ENCODE data around the gene SVOPL. TPM values are rescaled to one million over a fixed set of nuclear protein-coding genes. Genes with fewer than 3 reads are reported as not detected.

Gene SVOPL
- total RNA-seq, 1 experiment from 2014 or later, result not detected

- peaks cover 8% of the 10 kb centered on the region; the same call in 1 of the 2 replicates for H3K27me3 ChIP-seq (ENCODE audit: control insufficient read depth, insufficient read depth, low read length)
- no peaks in the 10 kb centered on the region for H3K9me3 ChIP-seq (ENCODE audit: control insufficient read depth, insufficient read depth, low read depth, low read length)
- DNase-seq (ENCODE audit: low read depth, low spot score) (no peak), ATAC-seq (no peak)
- H3K4me1 ChIP-seq (ENCODE audit: control insufficient read depth, insufficient read depth, low read length), result no peaks in the 10 kb centered on the region
- H3K4me3 ChIP-seq (ENCODE audit: low read depth in 2 of 2, low read length in 2 of 2), result no peak overlapping the region
- H3K27ac ChIP-seq (ENCODE audit: low read length), result no peak overlapping the region
- CTCF ChIA-PET, result no interaction called here
- BruUV-seq (replicated peaks), result no TSS peak
- intact Hi-C loops (cut with micrococcal nuclease; ENCODE audit: unreplicated experiment), result no loop called here
- TF ChIP-seq TCF7L2 (IDR thresholded peaks at IDR 0.05; ENCODE audit: low read depth, low read length) (no peak), CTCF (IDR thresholded peaks at IDR 0.05) (no peak), SIN3A (IDR thresholded peaks at IDR 0.05; ENCODE audit: borderline replicate concordance, insufficient read depth, low read depth, low read length) (no peak), POLR2AphosphoS5 (IDR thresholded peaks at IDR 0.05; ENCODE audit: low read depth, low read length) (no peak), REST (IDR thresholded peaks at IDR 0.05; ENCODE audit: insufficient read depth in 1 of 2, low read depth in 2 of 2, low read length in 1 of 2) (no peak)
- in situ Hi-C loops (cut with HindIII; ENCODE audit: low pct_unique_long_range_greater_than_20kb, low sequenced_read_pairs), result no loop called here
- POLR2A ChIA-PET, result no interaction called here
- no peaks in the 10 kb centered on the region for H3K36me3 ChIP-seq (ENCODE audit: control insufficient read depth, insufficient read depth, low read length)
Measured at GRCh38 chr7:138626846-138627245, 74.3 kb downstream of the SVOPL start.

- Histone ChIP-seq H3K27me3 (ENCODE audit: control insufficient read depth, insufficient read depth, low read length) (peaks cover 8% of the 10 kb centered on the region; the same call in 1 of the 2 replicates), H3K4me3 (ENCODE audit: low read depth in 2 of 2, low read length in 2 of 2) (no peak overlapping the region), H3K9me3 (ENCODE audit: control insufficient read depth, insufficient read depth, low read depth, low read length) (no peaks in the 10 kb centered on the region), H3K4me1 (ENCODE audit: control insufficient read depth, insufficient read depth, low read length) (no peaks in the 10 kb centered on the region), H3K36me3 (ENCODE audit: control insufficient read depth, insufficient read depth, low read length) (no peaks in the 10 kb centered on the region), H3K27ac (ENCODE audit: low read length) (no peak overlapping the region)
- in situ Hi-C loops (cut with HindIII; ENCODE audit: low pct_unique_long_range_greater_than_20kb, low sequenced_read_pairs), result no loop called here
- DNase-seq (ENCODE audit: low read depth, low spot score), result no peak
- ChIA-PET CTCF (no interaction called here), POLR2A (interaction anchor here (0.6 kb wide), 1 partner anchor 37 kb away, joined by 3 read pairs; no protein-coding TSS in a partner anchor)
- TF ChIP-seq POLR2AphosphoS5 (IDR thresholded peaks at IDR 0.05; ENCODE audit: low read depth, low read length) (no peak), CTCF (IDR thresholded peaks at IDR 0.05) (no peak), SIN3A (IDR thresholded peaks at IDR 0.05; ENCODE audit: borderline replicate concordance, insufficient read depth, low read depth, low read length) (no peak), REST (IDR thresholded peaks at IDR 0.05; ENCODE audit: insufficient read depth in 1 of 2, low read depth in 2 of 2, low read length in 1 of 2) (no peak), TCF7L2 (IDR thresholded peaks at IDR 0.05; ENCODE audit: low read depth, low read length) (no peak)
- BruUV-seq (replicated peaks), result no TSS peak
- no peak for ATAC-seq
- intact Hi-C loops (cut with micrococcal nuclease; ENCODE audit: unreplicated experiment), result no loop called here
Measured at GRCh38 chr7:138625849-138626230, 75.3 kb downstream of the SVOPL start.
